Left renal cortex interstitium (tissue), 4 donors: ENCODE data around the gene SIX5. TPM values are rescaled to one million over a fixed set of nuclear protein-coding genes. Genes with fewer than 3 reads are reported as not detected.
A peak's percentile ranks its signal among the peaks of the same experiment; 100 is the strongest.

Experiments used
- DNase-seq, 4 donors: peaks; one replicate each; pipeline ENCODE4 v3.0.0-alpha.2; 2013; ENCODE audit warnings: low read depth in 4 of 4, low spot score in 2 of 4, missing footprints in 1 of 4
- polyA plus RNA-seq, 4 donors: library from polyadenylated mRNA; unstranded; fragments of 120-200 nt; gene quantifications; one replicate each; pipeline ENCODE4 v1.2.1, GENCODE V29; 2013; ENCODE audit not compliant: insufficient read length in 4 of 4

Gene SIX5
- polyA plus RNA-seq, 4 donors = 13.6 to 38.5 (median 27.7) TPM

GRCh38 chr19:45716359-45717130, 52.5 kb downstream of the SIX5 start:
- DNase-seq = peak in 2 of 4 donors; percentile 40 to 62

GRCh38 chr19:45715139-45715538, 53.9 kb downstream of the SIX5 start:
- no peak for DNase-seq

Other genes with a start within 250 kb of the SIX5 start
- gene OPA3, start 184.4 kb downstream of the SIX5 start, polyA plus RNA-seq = 10 to 100 TPM in 3 of 4 donors, 1 to 10 TPM in 1; 9.7 to 13.3 (median 10.6) TPM
- gene GPR4, start 167.0 kb downstream of the SIX5 start, polyA plus RNA-seq = 1 to 10 TPM; 3.7 to 5.4 (median 4.2) TPM
- 10 to 100 TPM; 17.7 to 30.8 (median 23.5) TPM for gene EML2, start 129.9 kb downstream of the SIX5 start, polyA plus RNA-seq
- gene GIPR, start 101.0 kb downstream of the SIX5 start, polyA plus RNA-seq = 1 to 10 TPM in 2 of 4 donors, under 1 TPM in 2; 0.59 to 1.8 (median 0.89) TPM
- gene SNRPD2, start 77.3 kb downstream of the SIX5 start, polyA plus RNA-seq = 100 to 1,000 TPM; 268 to 441 (median 342) TPM
- gene QPCTL, start 76.6 kb downstream of the SIX5 start, polyA plus RNA-seq = 10 to 100 TPM in 2 of 4 donors, 1 to 10 TPM in 2; 7.2 to 13.5 (median 10.8) TPM
- 10 to 100 TPM; 10.7 to 24.0 (median 20.3) TPM for gene FBXO46, start 38.4 kb downstream of the SIX5 start, polyA plus RNA-seq
- gene MEIOSIN, start 35.8 kb downstream of the SIX5 start, polyA plus RNA-seq = not detected
- gene DMPK, start 13.2 kb upstream of the SIX5 start, polyA plus RNA-seq = 10 to 100 TPM; 33.4 to 74.4 (median 54.6) TPM
- gene DMWD, start 23.6 kb upstream of the SIX5 start, polyA plus RNA-seq = 10 to 100 TPM; 24.1 to 56.1 (median 39.9) TPM
- gene RSPH6A, start 46.1 kb upstream of the SIX5 start, polyA plus RNA-seq = not detected
- 10 to 100 TPM; 49.5 to 80.1 (median 67.0) TPM for gene SYMPK, start 93.9 kb upstream of the SIX5 start, polyA plus RNA-seq
- under 1 TPM; 0.40 to 0.60 (median 0.50) TPM for gene FOXA3, start 95.1 kb upstream of the SIX5 start, polyA plus RNA-seq
- 10 to 100 TPM; 16.5 to 33.7 (median 25.1) TPM for gene IRF2BP1, start 116.9 kb upstream of the SIX5 start, polyA plus RNA-seq
- gene MYPOP, start 133.4 kb upstream of the SIX5 start, polyA plus RNA-seq = 1 to 10 TPM; 3.7 to 7.2 (median 5.8) TPM
- not detected for gene NANOS2, start 145.5 kb upstream of the SIX5 start, polyA plus RNA-seq
- 1 to 10 TPM; 2.8 to 5.3 (median 4.2) TPM for gene NOVA2, start 204.6 kb upstream of the SIX5 start, polyA plus RNA-seq
- gene CCDC61, start 226.2 kb upstream of the SIX5 start, polyA plus RNA-seq = 10 to 100 TPM; 10.8 to 17.0 (median 15.3) TPM